UCSD-AML1 (cell line): ENCODE results near the gene ANGPT4.

Source experiments
- DNase-seq: peaks from one replicate; lab custom pipeline; 2025; ENCODE audit not compliant: unreplicated experiment; lab: John Stamatoyannopoulos, UW

The ANGPT4 gene, protein sequence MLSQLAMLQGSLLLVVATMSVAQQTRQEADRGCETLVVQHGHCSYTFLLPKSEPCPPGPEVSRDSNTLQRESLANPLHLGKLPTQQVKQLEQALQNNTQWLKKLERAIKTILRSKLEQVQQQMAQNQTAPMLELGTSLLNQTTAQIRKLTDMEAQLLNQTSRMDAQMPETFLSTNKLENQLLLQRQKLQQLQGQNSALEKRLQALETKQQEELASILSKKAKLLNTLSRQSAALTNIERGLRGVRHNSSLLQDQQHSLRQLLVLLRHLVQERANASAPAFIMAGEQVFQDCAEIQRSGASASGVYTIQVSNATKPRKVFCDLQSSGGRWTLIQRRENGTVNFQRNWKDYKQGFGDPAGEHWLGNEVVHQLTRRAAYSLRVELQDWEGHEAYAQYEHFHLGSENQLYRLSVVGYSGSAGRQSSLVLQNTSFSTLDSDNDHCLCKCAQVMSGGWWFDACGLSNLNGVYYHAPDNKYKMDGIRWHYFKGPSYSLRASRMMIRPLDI

DNA sequence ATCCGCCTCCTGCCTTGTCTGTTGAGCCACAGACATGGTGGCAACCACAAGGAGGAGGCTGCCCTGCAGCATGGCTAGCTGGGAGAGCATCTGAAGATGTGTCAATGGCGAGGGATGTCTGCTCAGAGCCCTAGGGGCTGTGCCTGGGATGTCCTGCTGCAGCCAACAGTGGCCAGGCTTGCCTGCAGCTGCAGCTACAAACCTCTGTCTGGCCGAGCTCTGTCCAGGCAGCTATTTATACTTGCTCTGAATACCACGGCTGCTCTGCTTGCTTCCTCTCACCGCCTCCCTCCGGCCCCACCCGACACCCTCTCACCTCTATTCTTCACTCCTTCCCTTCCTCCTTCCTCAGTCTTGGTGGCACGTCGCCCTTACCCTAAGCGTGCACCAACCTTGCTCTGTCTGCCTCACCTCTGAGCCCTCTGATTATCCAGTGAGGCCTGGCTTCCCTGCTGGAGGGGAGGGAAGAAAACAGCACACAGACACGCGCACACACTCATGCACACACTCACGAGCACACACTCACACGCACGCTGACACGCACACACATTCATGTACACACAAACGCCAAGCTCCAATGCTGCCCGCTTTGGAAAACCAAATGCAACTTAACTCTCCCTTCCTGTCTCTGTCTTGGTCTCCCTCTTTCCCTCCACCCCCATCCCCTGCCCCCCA, at the start of gene ANGPT4:
ANGPT4 (minus strand) TSS at position 210 of the 675 bp plus-strand sequence; CDS start at position 90, 120 bp downstream.
- no peak for DNase-seq

DNA sequence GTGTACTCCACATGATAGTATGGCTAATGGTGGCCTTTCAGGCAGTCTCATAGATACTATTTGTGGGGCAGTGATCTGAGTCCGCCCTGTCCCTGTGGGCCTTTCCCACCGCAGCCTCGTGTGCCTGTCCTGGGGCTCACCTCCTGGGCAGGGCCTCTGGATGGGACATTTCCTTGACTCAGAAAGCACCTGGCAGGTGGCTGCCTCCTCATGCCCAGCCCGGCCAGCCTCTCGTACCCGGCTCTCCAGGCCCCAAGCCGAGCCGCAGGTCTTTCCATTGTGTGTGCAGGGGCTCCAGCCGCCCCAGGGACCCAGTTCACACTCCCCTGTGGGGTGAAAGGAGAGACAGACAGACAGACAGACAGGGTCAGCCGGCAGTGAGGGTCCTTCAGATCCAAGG, 47.7 kb upstream of the ANGPT4 start:
- DNase-seq, result no peak

DNA sequence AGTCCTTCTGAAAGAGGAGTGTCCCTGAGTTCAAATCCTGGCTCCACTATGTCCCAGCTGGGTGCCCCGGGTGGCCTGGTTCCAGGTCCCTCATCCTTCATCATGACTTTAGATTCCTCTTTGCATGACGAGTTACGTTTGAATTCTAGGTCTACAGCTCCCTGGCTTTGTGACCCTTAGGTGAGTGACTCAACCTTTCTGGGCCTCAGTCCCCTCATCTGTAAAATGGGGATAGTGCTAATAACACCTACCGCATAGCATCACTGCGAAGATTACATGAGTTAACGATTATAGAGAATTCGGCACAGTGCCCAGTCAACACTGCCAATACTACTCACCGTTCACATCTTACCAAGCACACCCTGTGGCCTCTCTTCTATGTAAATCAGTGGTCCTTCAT, 46.5 kb upstream of the ANGPT4 start:
- no peak for DNase-seq

DNA sequence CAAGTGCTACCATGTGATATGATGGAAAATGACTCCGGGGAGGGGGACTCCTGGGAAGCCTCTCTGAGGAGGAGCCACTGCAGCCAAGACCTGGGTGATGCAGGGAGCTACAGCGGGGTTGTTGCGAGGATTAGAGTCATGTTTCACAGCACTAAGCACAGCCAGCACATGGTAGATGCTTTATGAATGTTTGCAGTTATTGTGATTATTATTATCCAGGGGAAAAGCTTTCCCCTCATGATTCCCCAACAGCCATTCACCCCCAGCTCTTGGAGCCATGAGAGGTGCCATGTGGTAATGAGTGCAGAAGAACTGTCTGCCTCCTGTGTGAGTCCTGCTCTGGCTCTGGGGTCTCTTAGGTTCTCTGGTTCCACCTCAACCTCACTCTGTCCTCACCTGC, 46.1 kb upstream of the ANGPT4 start:
- DNase-seq, result no peak

DNA sequence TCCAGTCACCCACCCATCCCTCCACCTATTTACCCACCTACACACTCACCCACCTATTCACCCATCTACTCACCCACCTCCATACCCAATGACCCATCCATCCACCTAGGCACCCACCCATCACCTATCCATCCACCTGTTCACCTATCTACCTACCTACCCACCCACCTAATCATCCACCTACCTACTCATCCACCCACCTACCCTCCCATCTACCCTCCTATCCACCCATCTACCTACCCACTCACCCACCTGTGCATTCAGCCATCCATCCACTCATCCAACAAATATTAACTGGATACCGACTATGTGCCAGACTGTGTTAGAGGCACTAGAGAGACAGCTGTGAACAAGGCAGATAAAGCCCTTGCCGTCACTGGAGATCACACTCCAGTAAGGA, 45.6 kb upstream of the ANGPT4 start:
- no peak for DNase-seq

DNA sequence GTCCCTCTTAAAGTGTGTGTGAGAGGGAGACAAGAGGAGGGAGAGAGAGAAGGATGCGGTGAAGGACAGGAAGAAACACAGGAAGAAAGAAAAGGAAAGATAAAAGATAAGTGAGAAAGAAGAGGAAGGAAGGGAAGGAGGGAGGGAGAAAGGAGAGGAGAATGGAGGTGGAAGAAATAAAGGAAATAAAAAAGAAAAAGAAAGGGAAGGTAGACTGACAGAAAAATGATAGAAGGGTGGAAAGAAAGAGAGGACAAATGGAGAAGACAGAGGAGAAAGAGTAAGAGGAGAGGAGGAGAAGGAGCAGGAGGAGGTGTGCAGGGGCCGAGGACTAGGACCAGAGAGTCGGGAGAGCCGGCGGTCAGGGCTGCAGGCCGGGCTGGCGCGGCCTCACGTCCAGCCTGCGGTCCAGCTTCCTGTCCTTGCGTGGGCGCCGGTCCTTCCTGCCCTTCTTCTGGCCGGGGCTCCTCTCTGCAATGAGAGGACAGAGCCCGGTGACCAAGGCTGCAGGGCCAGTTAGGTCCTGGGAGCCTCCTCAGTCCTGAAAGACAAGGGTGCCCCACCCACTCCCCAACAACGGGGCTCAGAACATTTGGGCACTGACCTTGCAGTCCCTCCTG, 44.0 kb upstream of the ANGPT4 start:
- no peak for DNase-seq

DNA sequence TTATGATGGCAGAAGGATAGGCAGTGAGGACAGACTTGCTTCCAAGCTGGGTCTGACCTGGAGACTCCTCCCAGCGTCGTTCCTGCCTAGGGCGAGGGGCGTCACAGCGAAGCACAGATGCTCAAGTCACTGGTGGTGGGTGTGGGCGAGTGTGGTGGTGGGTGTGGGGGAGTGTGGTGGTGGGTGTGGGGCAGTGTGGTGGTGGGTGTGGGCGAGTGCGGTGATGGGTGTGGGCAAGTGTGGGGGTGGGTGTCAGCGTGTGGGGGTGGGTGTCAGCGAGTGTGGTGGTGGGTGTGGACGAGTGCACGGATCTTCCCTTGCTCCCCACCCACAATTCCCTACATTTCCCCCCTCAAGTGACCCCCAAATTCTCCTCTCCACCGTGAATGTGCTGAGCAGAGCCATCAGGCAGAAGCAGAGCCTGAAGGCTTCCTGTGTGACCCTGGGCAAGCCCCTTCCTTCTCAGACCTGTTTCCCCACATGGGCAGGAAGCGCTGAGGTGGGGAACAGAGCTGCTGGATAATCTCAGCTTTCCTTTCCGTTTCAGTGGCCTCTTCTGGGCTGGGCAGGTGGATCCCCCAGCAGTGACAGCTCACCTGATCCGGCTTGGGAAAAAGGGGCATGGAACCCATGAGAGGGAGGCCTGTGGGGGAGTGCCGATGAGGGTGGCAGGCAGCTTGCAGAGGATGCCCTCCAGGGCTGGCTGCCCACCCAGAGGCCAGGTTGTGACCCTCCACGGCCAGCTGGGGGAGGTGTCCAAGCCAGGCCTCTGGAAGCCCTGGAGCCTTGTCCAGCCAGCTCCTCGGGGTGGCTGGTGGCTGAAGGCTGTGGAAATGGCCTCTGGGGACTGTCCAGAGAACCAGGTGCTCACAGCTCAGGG, 43.0 kb upstream of the ANGPT4 start:
- no peak for DNase-seq

DNA sequence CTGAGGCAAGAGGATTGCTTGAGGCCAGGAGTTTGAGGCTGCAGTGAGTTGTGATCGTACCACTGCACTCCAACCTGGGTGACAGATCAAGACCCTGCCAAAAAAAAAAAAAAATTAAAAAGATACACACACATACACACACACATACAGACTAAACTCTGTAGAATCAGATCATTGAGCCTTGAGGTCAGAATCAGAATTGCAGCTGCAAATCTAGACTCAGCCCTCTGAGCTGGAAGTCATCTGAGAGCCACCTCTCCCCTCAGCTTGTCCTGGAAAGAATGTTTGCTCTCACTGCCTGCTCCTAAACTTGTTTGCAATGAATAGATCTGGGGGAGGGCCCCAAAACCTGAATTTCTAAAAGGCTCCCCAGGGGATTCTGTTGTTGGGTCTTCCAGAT, 41.4 kb upstream of the ANGPT4 start:
- no peak for DNase-seq

DNA sequence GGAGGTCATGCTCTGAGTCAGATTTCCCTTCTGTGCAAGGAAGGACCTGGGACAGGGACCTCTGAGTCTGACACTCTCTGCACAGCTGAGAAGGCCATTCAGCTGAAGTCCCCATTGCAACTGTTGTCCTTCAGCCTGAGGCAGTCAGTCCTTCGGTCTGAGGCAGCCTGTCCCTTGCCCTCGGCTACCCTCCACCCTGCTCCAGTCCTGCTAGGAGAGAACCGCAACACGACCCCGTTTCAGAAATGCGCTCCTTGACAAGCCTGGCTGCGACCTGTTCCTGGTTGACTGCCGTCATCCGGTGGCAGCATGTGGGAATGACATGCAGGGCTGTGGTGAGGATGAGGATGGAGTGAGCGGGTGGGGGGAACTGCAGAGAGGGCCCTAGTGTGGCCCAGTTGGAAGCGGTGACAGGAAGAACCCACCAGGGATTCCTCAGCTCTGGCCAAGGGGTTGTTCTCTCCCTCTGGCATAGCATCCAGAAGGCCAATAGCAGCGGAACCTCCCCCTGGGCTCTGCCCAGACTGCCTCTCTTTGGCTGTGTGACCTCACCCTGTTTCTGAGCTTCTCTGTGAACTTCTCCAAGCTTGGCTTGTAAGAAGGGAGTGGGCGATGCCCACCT, 40.3 kb upstream of the ANGPT4 start:
- DNase-seq, result peak; percentile 71

DNA sequence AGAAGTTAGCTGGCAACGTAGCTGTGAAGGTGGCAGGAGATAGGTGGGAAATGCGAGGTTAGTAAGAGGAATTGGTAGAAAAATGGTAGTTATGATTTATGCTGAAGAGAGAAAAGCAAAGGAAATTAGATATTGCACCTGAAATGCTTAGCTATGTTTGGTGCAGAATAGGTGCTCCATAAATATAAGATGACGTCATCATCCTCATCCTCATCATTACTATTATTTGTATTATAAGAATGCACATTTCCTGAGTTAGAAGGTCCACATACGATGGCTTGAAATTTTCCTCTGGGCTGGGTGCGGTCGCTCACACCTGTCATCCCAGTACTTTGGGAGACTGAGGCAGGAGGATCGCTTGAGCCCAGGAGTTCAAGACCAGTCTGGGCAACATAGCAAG, 39.5 kb upstream of the ANGPT4 start:
- no peak for DNase-seq

DNA sequence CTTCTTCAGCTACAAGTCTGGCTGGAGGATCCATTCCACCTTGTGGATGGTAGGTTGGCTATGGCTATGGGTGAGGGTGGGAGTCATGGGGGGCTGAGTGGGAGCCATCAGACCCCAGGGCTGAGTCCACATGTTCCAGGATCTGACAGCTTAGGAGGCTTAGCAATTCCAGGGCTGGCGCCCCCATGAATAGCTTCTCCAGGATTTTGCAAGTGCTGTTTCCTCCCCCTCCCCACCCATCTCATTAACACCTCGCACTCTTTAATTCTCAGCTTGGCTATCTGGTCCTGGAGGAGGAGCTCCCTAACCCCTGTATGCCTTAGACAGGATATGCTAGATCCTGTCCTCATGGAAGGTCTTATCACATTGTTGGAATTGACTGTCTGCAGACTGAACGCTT, 39.0 kb upstream of the ANGPT4 start:
- DNase-seq, result no peak

DNA sequence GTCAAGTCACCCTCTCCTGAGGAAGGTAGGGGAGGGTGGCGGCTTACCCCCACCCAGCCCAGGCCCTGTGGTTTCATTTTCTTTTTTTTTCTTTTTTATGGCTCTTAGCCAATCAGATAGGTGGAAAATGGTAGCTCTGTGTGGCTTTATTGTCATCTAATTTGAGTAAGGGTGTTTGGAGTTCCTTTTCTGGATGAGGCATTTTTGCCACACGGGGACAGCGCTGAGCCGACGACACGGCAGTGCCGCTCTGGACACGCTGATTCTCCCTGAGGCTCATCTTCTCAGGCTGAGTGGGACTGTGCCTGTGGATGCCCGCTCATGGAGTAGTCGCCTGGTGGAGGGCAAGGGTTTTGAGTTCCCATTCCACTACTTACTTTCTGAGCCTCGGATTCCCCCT, 37.6 kb upstream of the ANGPT4 start:
- no peak for DNase-seq

DNA sequence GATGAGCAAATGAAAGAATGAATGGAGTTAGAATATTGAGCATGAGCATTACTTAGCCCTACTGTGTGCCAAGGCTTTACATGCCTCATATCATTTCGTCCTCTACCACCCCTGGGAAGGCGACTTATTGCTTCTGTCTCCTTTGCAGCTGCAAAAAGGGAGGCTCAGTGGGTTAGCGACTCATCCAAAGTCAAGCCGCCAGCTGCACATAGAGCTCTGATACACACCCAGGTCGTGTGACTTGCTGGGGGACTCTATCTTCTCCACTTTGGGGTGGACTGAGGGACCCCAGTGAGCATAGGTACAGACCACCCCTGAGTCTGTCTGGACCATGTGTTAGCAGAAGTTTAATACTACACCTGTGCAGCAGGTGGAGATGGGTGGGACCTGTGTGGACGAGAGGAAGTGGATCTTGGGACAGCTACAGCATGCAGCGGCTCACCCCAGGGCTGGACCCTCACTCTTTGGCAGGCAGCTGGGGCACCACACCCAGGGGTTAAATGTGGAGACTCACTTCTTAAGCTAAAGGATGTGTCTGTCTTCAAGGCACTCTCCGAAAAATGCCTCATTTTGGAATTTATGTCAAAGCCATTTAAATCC, 36.2 kb upstream of the ANGPT4 start:
- no peak for DNase-seq

DNA sequence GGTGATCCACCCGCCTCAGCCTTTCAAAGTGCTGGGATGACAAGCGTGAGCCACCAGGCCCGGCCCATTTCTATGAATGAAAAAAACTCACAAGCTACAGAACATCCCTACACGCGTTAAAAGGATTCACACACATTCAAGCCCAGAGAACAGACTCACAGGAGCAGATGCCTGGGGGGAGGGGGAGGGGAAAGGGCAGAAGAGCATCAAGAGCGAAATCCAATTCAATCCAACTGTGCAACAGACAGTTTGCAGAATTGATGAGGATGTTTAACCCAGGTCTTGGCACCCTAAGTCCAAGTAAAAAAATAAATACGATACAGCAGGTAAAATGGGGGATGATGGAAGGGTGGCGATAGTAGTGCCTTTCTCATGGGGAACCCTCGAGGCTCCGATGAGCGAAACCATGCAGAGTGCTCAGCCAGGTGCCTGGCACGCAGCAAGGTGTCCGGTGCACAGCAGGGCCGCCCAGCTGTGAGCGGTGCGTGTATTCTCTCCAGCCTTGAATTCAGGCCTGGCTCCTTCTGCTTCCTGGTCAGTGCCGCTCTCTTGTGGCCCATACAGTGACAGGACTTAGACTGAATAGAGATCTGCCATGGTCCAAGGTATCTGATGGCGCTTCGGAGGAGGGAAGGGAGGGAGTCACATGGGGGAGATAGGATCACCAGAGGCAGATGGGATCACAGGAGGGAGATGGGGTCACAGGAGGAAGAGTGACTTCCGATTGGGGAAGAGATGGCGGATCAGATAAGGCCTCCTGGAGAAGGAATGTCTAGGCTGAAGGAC, 35.4 kb upstream of the ANGPT4 start:
- DNase-seq, result no peak

DNA sequence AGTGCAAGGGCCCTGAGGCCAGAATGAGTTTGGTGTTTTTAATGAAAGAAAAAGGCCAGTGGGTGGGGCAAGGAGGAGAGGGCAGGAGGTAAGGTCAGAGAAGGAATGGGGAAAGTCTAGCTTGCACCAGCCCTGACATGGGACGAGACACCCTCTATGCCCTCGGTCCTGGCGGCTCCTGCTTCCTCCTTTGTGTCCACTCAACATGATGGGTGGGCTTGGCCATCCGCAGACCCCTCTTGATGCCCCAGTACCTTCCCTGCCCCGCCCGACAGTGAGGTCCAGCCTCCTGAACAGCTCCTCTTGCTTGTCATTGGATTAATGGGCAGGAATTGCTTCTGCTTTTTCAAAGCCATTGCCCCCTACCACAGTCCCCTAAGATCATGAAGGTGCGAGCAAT, 33.6 kb upstream of the ANGPT4 start:
- DNase-seq, result no peak

DNA sequence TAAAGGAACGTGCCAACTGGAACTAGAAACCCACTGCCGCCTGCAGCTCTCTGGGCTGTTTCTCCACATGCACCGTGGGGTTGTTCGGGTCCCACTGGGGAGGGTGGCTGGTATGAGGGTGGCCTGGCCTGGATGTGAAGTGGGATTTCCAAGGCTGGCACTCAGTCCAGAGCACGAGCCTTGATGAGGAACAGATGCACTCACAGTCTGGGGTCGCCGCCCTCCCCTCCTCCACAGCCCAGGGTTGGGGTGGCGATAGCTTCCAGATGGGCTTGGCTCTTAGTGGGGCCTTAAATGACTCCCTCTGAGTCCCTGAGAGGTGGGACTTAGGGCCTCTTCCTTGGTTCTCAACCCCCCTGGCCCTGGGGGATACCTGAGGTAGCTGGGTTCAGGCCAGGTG, 30.7 kb upstream of the ANGPT4 start:
- DNase-seq, result no peak

DNA sequence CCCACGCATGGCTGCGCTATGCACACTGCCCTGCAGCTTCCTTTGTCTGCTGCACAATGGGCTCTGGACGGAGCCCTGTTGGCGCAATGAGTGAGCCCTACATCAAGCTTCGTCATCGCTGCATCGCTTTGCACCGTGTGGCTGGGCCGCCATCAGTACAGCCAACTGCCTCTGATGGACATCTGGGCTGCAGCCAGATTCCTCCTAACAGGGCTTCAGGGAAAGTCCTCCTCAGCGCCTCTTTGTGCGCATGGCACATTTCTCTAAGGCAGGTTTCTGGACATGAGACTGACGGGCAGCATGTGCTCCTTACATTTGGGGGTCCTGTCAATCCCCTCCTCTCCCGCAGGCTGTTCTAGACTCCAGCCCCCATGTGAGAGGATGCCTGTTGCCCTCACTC, 29.7 kb upstream of the ANGPT4 start:
- DNase-seq, result no peak

DNA sequence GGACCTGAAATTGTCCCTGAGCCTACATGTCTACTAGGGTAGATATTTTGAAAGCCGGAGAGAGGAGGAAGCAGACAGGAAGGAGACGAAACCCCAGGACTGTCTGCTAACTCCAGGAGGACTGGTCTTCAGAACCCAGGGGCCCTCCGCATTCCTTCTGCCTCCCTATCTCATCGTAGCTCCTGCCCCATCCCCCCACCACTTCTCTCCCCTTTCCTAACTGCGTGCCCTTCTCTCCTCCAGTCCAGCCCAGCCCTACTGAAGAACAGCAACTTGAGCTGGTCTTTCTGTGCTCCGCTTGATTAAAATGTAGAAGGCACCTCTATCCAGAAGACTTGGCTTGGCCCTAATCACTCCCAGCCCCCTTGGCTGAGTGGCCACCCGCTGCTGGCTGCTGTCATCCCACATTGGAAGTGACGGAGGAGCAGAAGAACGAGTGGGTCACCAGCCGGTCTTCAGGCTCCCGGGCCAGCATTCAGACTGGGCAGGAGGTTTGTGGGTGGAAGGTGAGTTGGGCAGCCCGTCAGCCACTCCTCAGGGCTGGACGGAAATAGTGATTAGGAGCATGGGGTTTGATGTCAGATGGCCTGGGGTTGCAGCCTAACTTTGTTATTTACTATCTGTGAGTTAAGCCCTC, 28.8 kb upstream of the ANGPT4 start:
- no peak for DNase-seq

DNA sequence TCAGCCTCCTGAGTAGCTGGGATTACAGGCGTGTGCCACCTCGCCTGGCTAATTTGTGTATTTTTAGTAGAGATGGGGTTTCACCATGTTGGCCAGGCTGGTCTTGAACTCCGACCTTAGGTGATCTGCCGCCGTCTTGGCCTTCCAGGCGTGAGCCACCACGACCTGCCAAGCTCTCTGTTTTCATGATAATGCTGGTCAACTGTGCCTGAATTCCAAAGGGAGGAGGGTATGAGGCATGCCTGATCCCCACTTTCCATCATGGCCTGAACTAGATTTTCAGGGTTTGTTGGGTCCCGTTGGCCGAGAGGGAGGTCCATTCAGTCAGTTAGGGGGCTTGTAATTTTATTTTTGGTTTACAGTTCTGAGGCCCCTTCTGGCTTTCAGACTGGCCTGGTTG, 28.0 kb upstream of the ANGPT4 start:
- no peak for DNase-seq
